Measurements from ENCODE around the gene B4GALT3. TPM values are rescaled to one million over a fixed set of nuclear protein-coding genes. Genes with fewer than 3 reads are reported as not detected.

Gene B4GALT3
- total and polyA plus RNA-seq, 2 donors (not counting 3 experiments of a cell fraction or from before 2014, with no cell fraction given) = 39.5 to 60.4 TPM

DNA sequence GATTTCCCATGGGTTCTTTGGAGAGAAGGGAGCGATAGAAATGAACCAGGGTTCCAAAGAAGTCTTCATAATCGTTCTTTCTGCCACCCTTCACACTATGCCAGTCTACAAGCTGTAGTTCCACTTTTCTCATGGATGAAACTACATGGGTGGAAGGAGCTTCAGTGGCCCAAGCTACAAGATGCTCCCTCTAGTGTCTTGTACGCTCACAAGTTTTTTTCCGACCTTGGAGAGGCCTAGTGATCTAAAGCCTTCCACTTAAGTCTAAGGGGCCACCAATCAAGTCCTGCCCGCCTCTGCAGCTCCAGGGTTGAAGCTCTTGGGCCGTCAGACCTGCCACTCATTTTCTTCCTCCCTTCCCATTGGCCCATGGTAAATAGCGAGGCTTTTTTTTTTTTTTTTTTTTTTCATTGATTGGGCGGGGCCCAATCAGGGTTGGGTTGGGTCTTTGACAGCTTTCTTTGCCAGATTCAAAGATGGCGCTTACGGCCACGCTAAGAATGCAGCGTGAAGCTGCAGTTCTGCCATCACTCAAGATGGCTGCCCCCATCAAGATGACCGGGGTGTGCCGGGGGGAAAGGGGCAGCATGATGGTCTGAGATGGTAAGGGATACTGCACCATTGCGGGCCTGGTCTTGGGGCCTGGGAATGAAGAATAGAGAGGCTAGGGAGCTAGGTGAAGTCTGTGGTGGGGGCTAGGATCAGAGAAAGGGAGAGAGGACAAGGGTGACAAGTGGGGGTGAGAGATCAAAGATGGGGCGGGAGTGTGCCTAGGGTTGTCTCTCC, 48.4 kb upstream of the B4GALT3 start, which contains the start of gene TOMM40L:
TSS of gene TOMM40L (plus strand) at position 527 of the 786 bp plus-strand sequence. CDS start 430 bp downstream, outside the sequence.
- Histone ChIP-seq H3K27ac (ENCODE audit: insufficient read depth, low read depth, low read length) (peak within 1 kb of the TSS; percentile 31), H3K27me3 (ENCODE audit: control insufficient read depth in 2 of 2, insufficient read depth in 2 of 2, low read length in 2 of 2) (no peaks in the 10 kb centered on the region), H3K4me2 (ENCODE audit: insufficient read depth, low read length) (peak within 1 kb of the TSS; percentile 80), H4K20me1 (replicated peaks; ENCODE audit: control insufficient read depth, extremely low read depth, insufficient read depth, low read length) (no peaks in the 10 kb centered on the region), H2AFZ (ENCODE audit: low read depth, low read length) (peak within 1 kb of the TSS; percentile 79), H3K9me3 (replicated peaks; ENCODE audit: control insufficient read depth, insufficient read depth, low read length) (no peaks in the 10 kb centered on the region), H3K9ac (replicated peaks; ENCODE audit: extremely low read depth, insufficient read depth, low read length) (peak within 1 kb of the TSS; percentile 71), H3K9me1 (replicated peaks; ENCODE audit: control insufficient read depth, extremely low read depth, insufficient read depth, low read length) (no peaks in the 10 kb centered on the region), H3K79me2 (ENCODE audit: control insufficient read depth, insufficient read depth, low read length) (no peaks in the 10 kb centered on the region), H3K36me3 (ENCODE audit: control insufficient read depth in 2 of 2, extremely low read depth in 1 of 2, insufficient read depth in 2 of 2, low read length in 2 of 2) (peaks cover 10% of the 10 kb centered on the region in 2 experiments), H3K4me3 (replicated peaks in 1 of 3; ENCODE audit: insufficient read depth in 1 of 3, low read depth in 1 of 3, low read length in 3 of 3) (peak within 1 kb of the TSS; percentile 43 to 83 (median 59)), H3K4me1 (ENCODE audit: control insufficient read depth, extremely low read depth, insufficient read depth, low read length) (peaks cover 18% of the 10 kb centered on the region)
- intact Hi-C loops (cut with micrococcal nuclease) = loop anchor here (1.0 to 2.0 kb wide), 4 partner anchors 15 to 41 kb away; partner anchors contain the start of gene NDUFS2
- dilution Hi-C loops (cut with MboI; ENCODE audit: extremely low pct_ligation_motif_present, low sequenced_read_pairs) = no loop called here
- no peak for TF ChIP-seq FOS (IDR thresholded peaks at IDR 0.05; ENCODE audit: borderline replicate concordance, insufficient read depth, low read length)
- TF ChIP-seq, protein P1, sequence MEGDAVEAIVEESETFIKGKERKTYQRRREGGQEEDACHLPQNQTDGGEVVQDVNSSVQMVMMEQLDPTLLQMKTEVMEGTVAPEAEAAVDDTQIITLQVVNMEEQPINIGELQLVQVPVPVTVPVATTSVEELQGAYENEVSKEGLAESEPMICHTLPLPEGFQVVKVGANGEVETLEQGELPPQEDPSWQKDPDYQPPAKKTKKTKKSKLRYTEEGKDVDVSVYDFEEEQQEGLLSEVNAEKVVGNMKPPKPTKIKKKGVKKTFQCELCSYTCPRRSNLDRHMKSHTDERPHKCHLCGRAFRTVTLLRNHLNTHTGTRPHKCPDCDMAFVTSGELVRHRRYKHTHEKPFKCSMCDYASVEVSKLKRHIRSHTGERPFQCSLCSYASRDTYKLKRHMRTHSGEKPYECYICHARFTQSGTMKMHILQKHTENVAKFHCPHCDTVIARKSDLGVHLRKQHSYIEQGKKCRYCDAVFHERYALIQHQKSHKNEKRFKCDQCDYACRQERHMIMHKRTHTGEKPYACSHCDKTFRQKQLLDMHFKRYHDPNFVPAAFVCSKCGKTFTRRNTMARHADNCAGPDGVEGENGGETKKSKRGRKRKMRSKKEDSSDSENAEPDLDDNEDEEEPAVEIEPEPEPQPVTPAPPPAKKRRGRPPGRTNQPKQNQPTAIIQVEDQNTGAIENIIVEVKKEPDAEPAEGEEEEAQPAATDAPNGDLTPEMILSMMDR (IDR thresholded peaks at IDR 0.05; ENCODE audit: extremely low read depth in 1 of 2, insufficient read depth in 1 of 2, low read depth in 1 of 2, low read length in 2 of 2) = peak; percentile 55 to 57
- TF ChIP-seq MYC (IDR thresholded peaks at IDR 0.05; ENCODE audit: low read depth, low read length) = no peak
- no peak for TF ChIP-seq POLR2AphosphoS5 (IDR thresholded peaks at IDR 0.05; ENCODE audit: insufficient read depth, low read depth, low read length)
- no peak for TF ChIP-seq GATA2 (IDR thresholded peaks at IDR 0.05; ENCODE audit: insufficient read depth, insufficient read length, low read depth, low read length)
- TF ChIP-seq EZH2 (IDR thresholded peaks at IDR 0.05; ENCODE audit: borderline replicate concordance, low read depth, low read length, severe bottlenecking) = no peak
- TF ChIP-seq, protein P2, sequence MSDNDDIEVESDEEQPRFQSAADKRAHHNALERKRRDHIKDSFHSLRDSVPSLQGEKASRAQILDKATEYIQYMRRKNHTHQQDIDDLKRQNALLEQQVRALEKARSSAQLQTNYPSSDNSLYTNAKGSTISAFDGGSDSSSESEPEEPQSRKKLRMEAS (IDR thresholded peaks at IDR 0.05; ENCODE audit: insufficient read depth, insufficient read length) = no peak
- TF ChIP-seq JUN (IDR thresholded peaks at IDR 0.05; ENCODE audit: borderline replicate concordance, insufficient read depth, insufficient read length, low read depth) = no peak
- TF ChIP-seq POLR2A (IDR thresholded peaks at IDR 0.05; ENCODE audit: low read depth, low read length) = peak; percentile 36
- no TSS peak for BruUV-seq (replicated peaks)
- DNase-seq (ENCODE audit: low read depth, low spot score) = peak; percentile 99
- ChIA-PET CTCF (interaction anchor here (0.6 to 6.9 kb wide), 29 partner anchors 10 to 262 kb away, joined by 3 to 156 read pairs (median 7); partner anchors contain the start of genes ADAMTS4, B4GALT3, CFAP126 and FCER1G), POLR2A (interaction anchor here (0.6 to 1.4 kb wide), 8 partner anchors 9 to 163 kb away, joined by 3 to 15 read pairs (median 4); partner anchors contain the start of genes NDUFS2 and PPOX)
- peak; percentile 100 for FAIRE-seq
